ENCODE results near the gene HMX1. TPM values are rescaled to one million over a fixed set of nuclear protein-coding genes. Genes with fewer than 3 reads are reported as not detected.

Gene HMX1
- total RNA-seq, 1 donor from 2014 or later: 3.2 TPM

GRCh38 chr4:8864912-8865680, 6.5 kb downstream of the HMX1 start:
- Mint-ChIP-seq H3K4me1 (ENCODE audit: unreplicated experiment) (peaks cover 7% of the 10 kb centered on the region), H3K36me3 (peaks cover 3% of the 10 kb centered on the region), H3K27ac (no peak overlapping the region), H3K4me3 (no peak overlapping the region), H3K27me3 (peaks cover 85% of the 10 kb centered on the region), H3K9me3 (no peaks in the 10 kb centered on the region)
- TF ChIP-seq CTCF (conservative IDR thresholded peaks at IDR 0.05): no peak
- no peak for DNase-seq (ENCODE audit: extremely low spot score, unreplicated experiment)

GRCh38 chr4:8863686-8864682, 7.7 kb downstream of the HMX1 start:
- H3K4me1 Mint-ChIP-seq (ENCODE audit: unreplicated experiment): peaks cover 7% of the 10 kb centered on the region
- no peaks in the 10 kb centered on the region for H3K9me3 Mint-ChIP-seq
- no peak overlapping the region for H3K4me3 Mint-ChIP-seq
- H3K36me3 Mint-ChIP-seq: peaks cover 3% of the 10 kb centered on the region
- TF ChIP-seq CTCF (conservative IDR thresholded peaks at IDR 0.05): no peak
- H3K27ac Mint-ChIP-seq: no peak overlapping the region
- DNase-seq (ENCODE audit: extremely low spot score, unreplicated experiment): no peak
- peaks cover 85% of the 10 kb centered on the region for H3K27me3 Mint-ChIP-seq

GRCh38 chr4:8862800-8863685, 8.6 kb downstream of the HMX1 start:
- no peaks in the 10 kb centered on the region for H3K4me1 Mint-ChIP-seq (ENCODE audit: unreplicated experiment)

GRCh38 chr4:8862334-8862733, 9.3 kb downstream of the HMX1 start:
- Mint-ChIP-seq H3K27me3 (peaks cover 89% of the 10 kb centered on the region), H3K4me1 (ENCODE audit: unreplicated experiment) (no peaks in the 10 kb centered on the region), H3K36me3 (peaks cover 3% of the 10 kb centered on the region), H3K9me3 (no peaks in the 10 kb centered on the region), H3K27ac (no peak overlapping the region), H3K4me3 (no peak overlapping the region)
- no peak for DNase-seq (ENCODE audit: extremely low spot score, unreplicated experiment)
- TF ChIP-seq CTCF (conservative IDR thresholded peaks at IDR 0.05): no peak

More at GRCh38 chr4:8862800-8863685, 8.6 kb downstream of the HMX1 start:
- no peak for TF ChIP-seq CTCF (conservative IDR thresholded peaks at IDR 0.05)
- Mint-ChIP-seq H3K27me3 (peaks cover 82% of the 10 kb centered on the region), H3K4me3 (no peak overlapping the region), H3K27ac (no peak overlapping the region), H3K36me3 (peaks cover 3% of the 10 kb centered on the region), H3K9me3 (no peaks in the 10 kb centered on the region)
- no peak for DNase-seq (ENCODE audit: extremely low spot score, unreplicated experiment)
